Measurements from ENCODE around the gene PROK1.

Gene PROK1

GRCh38 chr1:110485725-110486124, 34.8 kb downstream of the PROK1 start:
- TF ChIP-seq CTCF (conservative IDR thresholded peaks at IDR 0.05), result no peak
- H3K27ac ChIP-seq, result no peak overlapping the region

GRCh38 chr1:110487726-110488125, 36.8 kb downstream of the PROK1 start:
- TF ChIP-seq CTCF (conservative IDR thresholded peaks at IDR 0.05), result no peak
- no peak overlapping the region for H3K27ac ChIP-seq

GRCh38 chr1:110488161-110488560, 37.2 kb downstream of the PROK1 start:
- H3K27ac ChIP-seq, result no peak overlapping the region

GRCh38 chr1:110488867-110489266, 37.9 kb downstream of the PROK1 start:
- no peak overlapping the region for H3K27ac ChIP-seq
- TF ChIP-seq CTCF (conservative IDR thresholded peaks at IDR 0.05), result no peak

More at GRCh38 chr1:110488161-110488560, 37.2 kb downstream of the PROK1 start:
- no peak for TF ChIP-seq CTCF (conservative IDR thresholded peaks at IDR 0.05)

GRCh38 chr1:110489406-110489805, 38.5 kb downstream of the PROK1 start:
- no peak for TF ChIP-seq CTCF (conservative IDR thresholded peaks at IDR 0.05)

GRCh38 chr1:110489973-110490542, 39.1 kb downstream of the PROK1 start:
- TF ChIP-seq CTCF (conservative IDR thresholded peaks at IDR 0.05), result no peak
- no peak overlapping the region for H3K27ac ChIP-seq

More at GRCh38 chr1:110489406-110489805, 38.5 kb downstream of the PROK1 start:
- no peak overlapping the region for H3K27ac ChIP-seq

GRCh38 chr1:110490791-110491451, 40.0 kb downstream of the PROK1 start:
- H3K27ac ChIP-seq, result no peak overlapping the region
- no peak for TF ChIP-seq CTCF (conservative IDR thresholded peaks at IDR 0.05)

Data from VCaP (cell line).